ENCODE measurements around the gene MAGOHB.

MAGOHB gene

GRCh38 chr12:10607885-10608458, 5.4 kb downstream of the MAGOHB start:
- Histone ChIP-seq H3K9me3 (ENCODE audit: low read length) (no peaks in the 10 kb centered on the region), H3K9ac (ENCODE audit: low read length) (no peak overlapping the region), H3F3A (ENCODE audit: insufficient read depth, low read length) (no peaks in the 10 kb centered on the region), H3K27me3 (ENCODE audit: insufficient read depth, low read length) (no peaks in the 10 kb centered on the region), H3K4me2 (ENCODE audit: low read length) (no peak overlapping the region), H4K20me1 (ENCODE audit: insufficient read depth, low read length) (no peaks in the 10 kb centered on the region), H3K36me3 (ENCODE audit: insufficient read depth, low read length) (peaks cover 78% of the 10 kb centered on the region), H3K4me3 (ENCODE audit: low read depth, low read length, poor library complexity, severe bottlenecking) (no peak overlapping the region), H3K79me2 (ENCODE audit: insufficient read depth, low read length) (peaks cover 19% of the 10 kb centered on the region), H3K27ac (ENCODE audit: low read depth, low read length, poor library complexity, severe bottlenecking) (no peak overlapping the region), H2AFZ (ENCODE audit: low read length) (no peak overlapping the region), H3K4me1 (ENCODE audit: insufficient read depth, low read length, severe bottlenecking) (peaks cover 21% of the 10 kb centered on the region), H3K9me2 (ENCODE audit: low read depth, low read length) (no peaks in the 10 kb centered on the region)
- TF ChIP-seq CTCF (IDR thresholded peaks at IDR 0.05; ENCODE audit: low read length) (0 out of 2 replicates have a peak, but pooled peaks have one; percentile 28), EZH2 (IDR thresholded peaks at IDR 0.05; ENCODE audit: borderline replicate concordance, low read length) (no peak)

GRCh38 chr12:10601860-10602259, 11.5 kb downstream of the MAGOHB start:
- H3K4me3 ChIP-seq (ENCODE audit: low read depth, low read length, poor library complexity, severe bottlenecking): no peak overlapping the region
- H3K36me3 ChIP-seq (ENCODE audit: insufficient read depth, low read length): peaks cover 38% of the 10 kb centered on the region
- no peak overlapping the region for H3K4me2 ChIP-seq (ENCODE audit: low read length)
- TF ChIP-seq CTCF (IDR thresholded peaks at IDR 0.05; ENCODE audit: low read length) (no peak), EZH2 (IDR thresholded peaks at IDR 0.05; ENCODE audit: borderline replicate concordance, low read length) (no peak)
- no peaks in the 10 kb centered on the region for H3K79me2 ChIP-seq (ENCODE audit: insufficient read depth, low read length)
- H3K27ac ChIP-seq (ENCODE audit: low read depth, low read length, poor library complexity, severe bottlenecking): no peak overlapping the region
- H2AFZ ChIP-seq (ENCODE audit: low read length): no peak overlapping the region
- H3K27me3 ChIP-seq (ENCODE audit: insufficient read depth, low read length): no peaks in the 10 kb centered on the region
- H4K20me1 ChIP-seq (ENCODE audit: insufficient read depth, low read length): no peaks in the 10 kb centered on the region
- no peak overlapping the region for H3K9ac ChIP-seq (ENCODE audit: low read length)
- H3K9me2 ChIP-seq (ENCODE audit: low read depth, low read length): no peaks in the 10 kb centered on the region
- H3K9me3 ChIP-seq (ENCODE audit: low read length): no peaks in the 10 kb centered on the region
- H3K4me1 ChIP-seq (ENCODE audit: insufficient read depth, low read length, severe bottlenecking): no peaks in the 10 kb centered on the region
- H3F3A ChIP-seq (ENCODE audit: insufficient read depth, low read length): no peaks in the 10 kb centered on the region

GRCh38 chr12:10600988-10601387, 12.4 kb downstream of the MAGOHB start:
- Histone ChIP-seq H3K4me2 (ENCODE audit: low read length) (no peak overlapping the region), H3K9ac (ENCODE audit: low read length) (no peak overlapping the region), H4K20me1 (ENCODE audit: insufficient read depth, low read length) (no peaks in the 10 kb centered on the region), H3K4me3 (ENCODE audit: low read depth, low read length, poor library complexity, severe bottlenecking) (no peak overlapping the region), H3K9me2 (ENCODE audit: low read depth, low read length) (no peaks in the 10 kb centered on the region), H3K4me1 (ENCODE audit: insufficient read depth, low read length, severe bottlenecking) (no peaks in the 10 kb centered on the region), H3F3A (ENCODE audit: insufficient read depth, low read length) (no peaks in the 10 kb centered on the region), H3K36me3 (ENCODE audit: insufficient read depth, low read length) (peaks cover 32% of the 10 kb centered on the region), H3K79me2 (ENCODE audit: insufficient read depth, low read length) (no peaks in the 10 kb centered on the region), H3K27me3 (ENCODE audit: insufficient read depth, low read length) (no peaks in the 10 kb centered on the region), H3K27ac (ENCODE audit: low read depth, low read length, poor library complexity, severe bottlenecking) (no peak overlapping the region), H3K9me3 (ENCODE audit: low read length) (no peaks in the 10 kb centered on the region), H2AFZ (ENCODE audit: low read length) (no peak overlapping the region)
- TF ChIP-seq CTCF (IDR thresholded peaks at IDR 0.05; ENCODE audit: low read length) (no peak), EZH2 (IDR thresholded peaks at IDR 0.05; ENCODE audit: borderline replicate concordance, low read length) (no peak)
